CD4-positive, alpha-beta T cell treated with Interleukin-4 for 1 hour (primary cell): ENCODE results near the gene HMCN2.
"Not testable (repeated sequence)": the region's sequence is repeated elsewhere in the genome, so short reads cannot be mapped to it uniquely, and the experiment has no call there.

Experiments used
- DNase-seq, 2 donors: peaks; one replicate each; pipeline ENCODE4 v3.0.0-alpha.2; 2020 to 2022

The HMCN2 gene

DNA sequence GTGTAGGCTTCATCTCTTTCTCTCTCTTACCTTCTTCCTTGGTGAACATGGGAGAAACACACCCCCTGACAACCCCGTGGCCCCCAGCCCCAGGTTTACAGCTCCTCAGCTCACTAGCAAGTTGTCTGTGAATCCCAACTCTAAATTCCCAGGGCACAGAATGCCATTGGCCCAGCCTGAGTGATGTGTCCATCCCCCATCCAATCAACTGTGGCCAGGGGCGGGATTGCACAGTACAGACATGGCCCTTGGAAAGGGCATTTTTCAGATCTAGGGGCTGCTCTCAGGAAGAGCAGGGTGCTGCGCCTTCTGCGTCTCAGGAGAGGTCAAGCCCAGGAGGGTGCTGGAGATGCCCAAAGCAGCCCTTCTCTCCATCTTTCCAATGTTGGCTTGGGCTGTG, 131.0 kb downstream of the HMCN2 start:
- no peak for DNase-seq

GRCh38 chr9:130398487-130399240, 133.1 kb downstream of the HMCN2 start:
- DNase-seq: no peak

GRCh38 chr9:130399768-130400167, 134.2 kb downstream of the HMCN2 start:
- DNase-seq: no peak

GRCh38 chr9:130400870-130401269, 135.3 kb downstream of the HMCN2 start:
- no peak for DNase-seq

- DNase-seq: not testable (repeated sequence)
These were observed 136.2 kb downstream of the HMCN2 start for GRCh38 chr9:130401742-130402141.

DNA sequence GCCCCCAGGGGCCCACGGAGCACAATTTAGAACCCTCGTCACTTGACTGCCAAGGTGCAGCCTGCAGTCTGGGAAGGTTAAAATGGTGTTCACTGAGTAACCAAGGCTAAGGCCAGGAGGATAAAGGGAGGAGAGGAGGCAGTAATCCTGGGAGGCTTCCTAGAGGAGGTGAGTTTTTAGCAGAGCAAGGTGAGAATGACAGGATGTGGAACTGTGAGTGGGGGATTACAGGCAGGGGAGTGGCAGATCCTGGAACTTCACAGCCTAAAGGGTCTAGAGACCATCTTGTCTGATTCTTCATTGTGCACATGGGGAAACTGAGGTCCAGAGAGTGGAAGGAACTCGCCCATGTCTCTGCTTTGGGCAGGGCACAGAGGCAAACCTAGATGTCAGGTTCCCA, 136.7 kb downstream of the HMCN2 start:
- DNase-seq: no peak

- no peak for DNase-seq
These were observed 137.3 kb downstream of the HMCN2 start for GRCh38 chr9:130402645-130403440.

DNA sequence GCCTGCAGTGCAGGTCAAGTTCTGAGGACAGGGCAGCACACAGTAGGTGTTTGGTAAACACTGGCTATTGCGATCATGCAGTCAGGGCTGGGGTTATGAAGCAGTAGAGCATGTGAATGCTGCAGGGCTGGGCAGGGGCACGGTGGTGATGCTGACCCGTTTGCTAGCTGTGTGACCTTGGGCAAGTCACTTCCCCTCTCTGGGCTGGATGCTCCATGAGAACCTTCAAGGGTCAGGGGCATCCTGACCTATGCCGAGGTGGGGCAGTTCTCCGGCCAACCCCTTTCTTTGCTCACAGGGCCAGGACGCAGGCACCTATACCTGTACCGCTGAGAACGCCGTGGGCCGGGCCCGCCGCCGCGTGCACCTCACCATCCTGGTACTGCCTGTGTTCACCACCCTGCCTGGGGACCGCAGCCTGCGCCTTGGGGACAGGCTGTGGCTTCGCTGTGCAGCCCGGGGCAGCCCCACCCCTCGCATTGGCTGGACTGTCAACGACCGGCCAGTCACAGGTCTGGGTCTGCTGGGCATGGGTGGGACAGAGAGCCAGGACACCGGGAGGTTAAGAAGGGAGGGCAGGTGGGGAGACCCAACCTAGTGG, 140.2 kb downstream of the HMCN2 start:
- no peak for DNase-seq

GRCh38 chr9:130406278-130406895, 140.8 kb downstream of the HMCN2 start:
- no peak for DNase-seq

DNA sequence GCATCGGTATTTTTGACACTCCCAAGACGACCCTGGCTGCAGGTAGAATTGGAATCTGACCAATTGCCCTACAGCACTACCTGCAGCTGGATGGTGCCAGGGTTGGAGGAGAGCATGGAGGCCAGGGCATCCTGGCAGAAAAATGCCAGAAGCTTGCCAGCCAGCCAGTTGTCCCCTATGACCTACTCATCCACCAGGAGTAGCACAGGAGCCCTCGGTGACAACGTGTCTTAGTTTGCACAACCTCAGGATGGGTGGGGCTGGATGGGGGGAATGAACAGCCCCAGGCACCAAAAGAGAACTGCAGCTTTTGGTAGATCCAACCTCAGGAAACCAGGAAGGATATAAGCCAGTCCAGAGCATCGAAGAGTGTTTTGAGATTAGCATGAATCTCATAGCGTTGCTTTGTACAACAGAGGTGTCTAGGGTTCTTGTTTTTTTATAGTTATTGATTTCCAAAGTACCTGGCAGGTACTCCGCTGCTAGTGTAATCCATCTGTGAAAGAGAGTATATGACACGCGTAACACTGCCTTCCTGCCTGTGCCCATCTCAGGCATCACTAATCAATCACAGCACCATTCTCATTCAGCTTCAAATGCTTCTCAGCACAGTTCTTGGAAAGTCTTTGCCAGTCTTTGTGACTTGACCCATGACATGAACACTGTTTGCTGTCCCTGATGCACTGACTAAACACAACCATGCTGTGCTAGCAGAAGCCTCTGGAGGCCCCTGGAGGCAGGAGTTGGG, 142.5 kb downstream of the HMCN2 start:
- no peak for DNase-seq

DNA sequence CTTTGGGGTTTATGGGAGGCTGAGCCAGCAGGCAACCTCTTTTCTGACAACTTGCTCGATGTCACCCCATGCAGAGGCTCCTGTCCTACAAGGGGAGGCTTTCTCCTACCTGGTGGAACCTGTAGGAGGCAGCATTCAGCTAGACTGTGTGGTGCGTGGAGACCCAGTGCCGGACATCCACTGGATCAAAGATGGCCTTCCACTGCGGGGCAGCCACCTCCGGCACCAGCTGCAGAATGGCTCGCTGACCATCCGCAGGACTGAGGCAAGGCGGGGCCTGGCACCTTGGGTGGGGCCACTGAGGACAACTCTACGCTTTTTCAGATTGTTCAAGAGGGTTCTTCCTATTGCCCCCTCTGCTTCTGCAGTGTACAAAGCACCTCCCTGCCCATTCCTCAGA, 143.1 kb downstream of the HMCN2 start:
- DNase-seq: no peak

DNA sequence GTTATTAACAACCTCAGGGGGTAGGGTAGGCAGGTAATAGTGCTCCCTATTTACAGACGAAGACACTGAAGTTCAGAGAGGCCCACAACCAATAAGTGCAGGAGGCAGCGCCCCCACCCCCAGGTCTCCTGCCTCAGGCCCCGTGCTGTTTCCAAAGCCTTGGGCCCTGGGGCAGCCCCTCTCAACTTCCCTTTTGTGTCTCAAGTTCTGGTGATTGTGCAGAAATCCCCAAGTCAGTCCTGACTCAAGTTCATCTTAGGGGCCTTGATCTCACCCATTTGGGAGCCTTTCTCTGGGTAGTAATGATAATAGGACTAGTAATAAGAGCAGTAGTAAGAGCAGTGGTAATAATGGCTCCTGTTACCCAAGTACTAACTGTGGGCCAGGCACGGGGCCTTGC, 143.7 kb downstream of the HMCN2 start:
- no peak for DNase-seq

DNA sequence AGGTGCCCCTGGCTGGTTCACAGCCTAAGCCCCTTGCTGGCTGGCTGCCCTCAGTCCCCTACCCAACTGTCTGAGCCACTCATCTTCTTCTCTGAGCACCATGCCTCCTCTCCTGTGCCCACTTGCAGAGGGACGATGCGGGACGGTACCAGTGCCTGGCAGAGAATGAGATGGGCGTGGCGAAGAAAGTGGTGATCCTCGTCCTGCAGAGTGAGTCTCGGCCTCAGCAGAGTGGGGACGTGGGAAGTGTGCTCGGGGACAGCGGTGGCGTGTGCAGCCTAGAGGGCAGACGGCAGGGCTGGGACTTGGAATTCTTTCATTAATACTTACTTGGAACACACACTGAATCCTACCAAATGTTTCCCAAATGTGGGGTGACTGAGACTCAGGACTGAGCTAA, 144.9 kb downstream of the HMCN2 start:
- no peak for DNase-seq

GRCh38 chr9:130411566-130411915, 146.0 kb downstream of the HMCN2 start:
- no peak for DNase-seq

DNA sequence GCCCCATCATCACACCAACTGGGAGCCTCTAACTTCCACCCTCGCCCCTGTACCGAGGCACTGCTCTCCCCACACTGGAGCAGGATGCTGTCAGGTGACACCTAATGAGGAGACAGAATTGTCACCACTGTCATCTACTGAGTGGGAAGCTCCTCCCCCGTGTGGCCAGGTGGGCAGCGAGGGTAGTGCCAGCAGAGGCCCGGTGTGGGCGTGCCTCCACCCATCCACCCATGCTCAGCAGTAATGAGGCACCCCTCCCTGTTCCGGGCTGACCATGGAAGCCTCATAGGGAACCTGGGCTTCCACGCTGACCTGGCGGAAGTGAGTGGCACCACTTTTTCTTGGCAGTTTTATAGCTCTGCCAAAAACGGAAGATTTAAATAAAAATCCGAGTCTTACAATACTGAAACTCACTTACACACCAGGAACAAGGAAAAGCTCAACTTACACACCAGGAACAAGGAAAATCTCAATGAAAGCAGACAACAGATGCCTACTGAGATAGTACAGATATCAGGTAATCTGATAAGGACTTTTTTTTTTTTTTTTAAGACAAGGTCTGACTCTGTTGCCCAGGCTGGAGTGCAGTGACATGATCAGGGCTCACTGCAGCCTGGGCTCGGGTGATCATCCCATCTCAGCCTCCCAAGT, 148.6 kb downstream of the HMCN2 start:
- DNase-seq: no peak

DNA sequence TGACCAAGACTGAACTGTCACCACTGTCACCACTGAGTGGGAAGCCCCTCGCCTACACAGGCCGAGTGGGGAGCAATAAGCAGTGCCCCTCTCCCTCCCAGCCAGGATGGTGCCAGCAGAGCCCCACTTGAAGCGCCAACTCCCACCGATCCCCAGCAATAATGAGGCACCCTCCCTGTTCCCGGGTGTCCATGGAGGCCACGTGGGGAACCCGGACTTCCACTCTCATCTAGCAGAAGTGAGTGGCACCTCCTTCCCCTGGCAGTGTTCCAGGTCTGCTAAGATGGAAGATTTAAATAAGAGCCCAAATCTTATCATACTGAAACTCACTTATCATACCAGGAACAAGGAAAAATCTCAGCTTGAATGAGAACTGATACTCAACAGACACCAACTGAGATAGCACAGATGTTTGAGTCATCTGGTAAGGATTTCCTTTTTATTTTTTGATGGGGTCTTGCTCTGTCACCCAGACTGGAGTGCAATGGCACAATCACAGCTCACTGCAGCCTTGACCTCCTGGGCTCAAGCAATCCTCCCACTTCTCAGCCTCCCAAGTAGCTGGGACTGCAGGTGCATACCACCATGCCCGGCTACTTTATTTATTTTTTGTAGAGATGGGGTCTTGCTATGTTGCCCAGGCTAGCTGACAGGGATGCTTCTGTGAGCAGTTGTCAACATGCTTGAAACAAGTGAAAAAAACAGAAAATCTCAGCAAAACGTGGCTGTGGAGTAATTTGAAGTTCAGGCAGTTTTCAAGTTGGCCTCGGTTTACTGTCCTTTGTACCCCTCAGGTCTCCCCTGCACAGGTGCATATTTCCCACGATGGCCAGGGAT, 149.6 kb downstream of the HMCN2 start:
- no peak for DNase-seq

GRCh38 chr9:130417602-130418001, 152.0 kb downstream of the HMCN2 start:
- DNase-seq: no peak

DNA sequence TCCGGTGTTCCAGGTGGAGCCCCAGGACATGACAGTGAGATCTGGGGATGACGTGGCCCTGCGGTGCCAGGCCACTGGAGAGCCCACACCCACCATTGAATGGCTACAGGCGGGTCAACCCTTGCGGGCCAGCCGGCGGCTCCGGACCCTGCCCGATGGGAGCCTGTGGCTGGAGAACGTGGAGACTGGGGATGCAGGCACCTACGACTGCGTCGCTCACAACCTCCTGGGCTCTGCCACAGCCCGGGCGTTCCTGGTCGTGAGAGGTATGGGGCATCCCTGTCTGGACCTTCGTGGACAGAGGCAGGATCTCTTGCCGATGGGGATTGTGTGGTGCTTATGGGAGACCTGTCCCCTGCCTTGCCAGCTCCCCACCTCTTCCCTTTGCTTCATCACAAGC, 153.2 kb downstream of the HMCN2 start:
- DNase-seq: no peak

- DNase-seq: no peak
These were observed 154.0 kb downstream of the HMCN2 start for GRCh38 chr9:130419521-130420035.

DNA sequence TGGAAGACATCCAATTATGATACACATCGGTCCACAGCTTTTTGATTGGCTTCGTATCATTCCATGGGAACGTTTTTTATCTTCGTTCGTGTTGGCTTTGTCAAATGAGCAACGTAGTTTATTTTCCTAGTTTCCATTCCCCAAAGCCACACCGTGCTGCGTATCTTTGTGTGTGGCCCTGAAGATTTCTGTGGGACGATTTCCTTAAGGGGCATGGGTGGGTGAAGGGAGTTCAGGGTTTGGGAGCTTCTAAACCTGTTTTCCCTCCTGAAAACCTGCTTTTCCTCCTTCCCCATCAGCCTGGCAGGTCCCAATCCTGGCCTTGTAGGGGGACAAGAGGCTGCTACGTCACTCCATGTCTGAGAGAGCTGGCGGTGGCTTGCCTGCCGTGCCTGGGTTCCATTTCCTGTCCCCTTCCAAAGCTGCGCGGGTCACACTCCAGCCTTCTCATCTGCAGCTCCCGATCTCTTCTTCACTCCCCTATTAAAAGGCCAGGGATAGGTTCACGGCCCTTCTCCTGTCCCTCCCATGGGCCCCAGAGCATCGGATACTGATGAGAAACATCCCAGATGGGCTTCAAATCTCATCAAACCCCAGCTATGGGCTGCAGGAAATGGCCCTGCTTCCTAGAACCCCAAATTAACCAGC, 155.7 kb downstream of the HMCN2 start:
- no peak for DNase-seq
